Mesenchymal stem cell (in vitro differentiated cells and primary cell): ENCODE results near the gene MAPK6.

Source experiments
- DNase-seq: peaks from one replicate; pipeline ENCODE4 v3.0.0-alpha.2; 2013
- H2AFZ ChIP-seq: one replicate; pipeline ENCODE4 v1.6.1; 2013; ENCODE audit warnings: low read depth, mild to moderate bottlenecking, control low read depth, inconsistent platforms, low read length, moderate library complexity
- H2AK5ac ChIP-seq: 2 replicates; pipeline ENCODE4 v1.6.1; 2013; ENCODE audit warnings: low read length, moderate library complexity, mild to moderate bottlenecking, inconsistent platforms; ENCODE audit not compliant: severe bottlenecking
- H2BK120ac ChIP-seq: one replicate; pipeline ENCODE4 v1.6.1; 2013; ENCODE audit warnings: low read depth, mild to moderate bottlenecking, inconsistent platforms, low read length, moderate library complexity
- H2BK12ac ChIP-seq, 2 experiments: one replicate each; pipeline ENCODE4 v1.6.1; 2013; ENCODE audit warnings: inconsistent platforms in 2 of 2, low read length in 2 of 2, mild to moderate bottlenecking in 2 of 2, moderate library complexity in 2 of 2, control low read depth in 1 of 2
- H2BK15ac ChIP-seq: one replicate; pipeline ENCODE4 v1.6.1; 2013; ENCODE audit warnings: mild to moderate bottlenecking, low read depth, inconsistent platforms; ENCODE audit not compliant: poor library complexity, severe bottlenecking
- H2BK5ac ChIP-seq: 2 replicates; pipeline ENCODE4 v1.6.1; 2013; ENCODE audit warnings: low read depth, mild to moderate bottlenecking, low read length, control low read depth, inconsistent platforms; ENCODE audit not compliant: poor library complexity, severe bottlenecking
- H3K14ac ChIP-seq, 2 experiments: one replicate each; pipeline ENCODE4 v1.6.1; 2013; ENCODE audit warnings: inconsistent platforms in 2 of 2, low read length in 2 of 2, control low read depth in 1 of 2, mild to moderate bottlenecking in 1 of 2, moderate library complexity in 1 of 2
- H3K18ac ChIP-seq, 2 experiments: one replicate each; pipeline ENCODE4 v1.6.1; 2013; ENCODE audit warnings: inconsistent platforms in 2 of 2, low read length in 2 of 2, control low read depth in 1 of 2, low read depth in 1 of 2, mild to moderate bottlenecking in 1 of 2
- H3K23ac ChIP-seq, 2 experiments: one replicate each; pipeline ENCODE4 v1.6.1; 2013; ENCODE audit warnings: inconsistent platforms in 2 of 2, low read length in 2 of 2, mild to moderate bottlenecking in 2 of 2, moderate library complexity in 2 of 2, control low read depth in 1 of 2
- H3K27ac ChIP-seq: 2 replicates; pipeline ENCODE4 v1.5.1; 2013; ENCODE audit warnings: mild to moderate bottlenecking, moderate library complexity, low read length, control low read depth, inconsistent platforms; ENCODE audit not compliant: poor library complexity, severe bottlenecking
- H3K27me3 ChIP-seq, 2 experiments: 2 replicates each; pipeline versions ENCODE4 v1.6.1 to v1.7.0; 2013; ENCODE audit warnings: low read length in 2 of 2, mild to moderate bottlenecking in 2 of 2, moderate library complexity in 2 of 2, control low read depth in 1 of 2, inconsistent platforms in 1 of 2; ENCODE audit not compliant: control insufficient read depth in 1 of 2, insufficient read depth in 1 of 2
- H3K36me3 ChIP-seq, 2 experiments: 2 replicates each; pipeline versions ENCODE4 v1.6.1 to v1.7.0; 2013; ENCODE audit warnings: low read length in 2 of 2, control low read depth in 1 of 2, inconsistent platforms in 1 of 2, low read depth in 1 of 2, mild to moderate bottlenecking in 1 of 2; ENCODE audit not compliant: insufficient read depth in 2 of 2, control insufficient read depth in 1 of 2
- H3K4ac ChIP-seq, 2 experiments: one replicate each; pipeline ENCODE4 v1.6.1; 2013; ENCODE audit warnings: inconsistent platforms in 2 of 2, low read length in 2 of 2, mild to moderate bottlenecking in 2 of 2, moderate library complexity in 2 of 2, control low read depth in 1 of 2, low read depth in 1 of 2
- H3K4me1 ChIP-seq: 2 replicates; pipeline ENCODE4 v1.6.1; 2013; ENCODE audit warnings: low read depth, low read length, control low read depth; ENCODE audit not compliant: control insufficient read depth, insufficient read depth
- H3K4me2 ChIP-seq: 2 replicates; pipeline ENCODE4 v1.6.1; 2013; ENCODE audit warnings: low read length, mild to moderate bottlenecking, inconsistent platforms; ENCODE audit not compliant: poor library complexity, severe bottlenecking
- H3K4me3 ChIP-seq, 2 experiments: 2 replicates each; pipeline versions ENCODE4 v1.5.1 to v1.7.0; 2013; ENCODE audit warnings: low read length in 2 of 2, mild to moderate bottlenecking in 2 of 2, control low read depth in 1 of 2, low read depth in 1 of 2; ENCODE audit not compliant: insufficient read depth in 1 of 2
- H3K79me1 ChIP-seq: replicated peaks from 2 replicates; pipeline ENCODE4 v1.6.1; 2013; ENCODE audit warnings: mild to moderate bottlenecking, control low read depth, low read length, inconsistent platforms; ENCODE audit not compliant: poor library complexity, severe bottlenecking
- H3K9ac ChIP-seq: 2 replicates; pipeline ENCODE4 v1.7.0; 2013; ENCODE audit warnings: mild to moderate bottlenecking, low read length, moderate library complexity
- H3K9me3 ChIP-seq: 2 replicates; pipeline ENCODE4 v1.7.0; 2013; ENCODE audit warnings: mild to moderate bottlenecking, low read length; ENCODE audit not compliant: control insufficient read depth
- H4K8ac ChIP-seq: one replicate; pipeline ENCODE4 v1.6.1; 2013; ENCODE audit warnings: inconsistent platforms, mild to moderate bottlenecking, low read length, moderate library complexity
- H4K91ac ChIP-seq: one replicate; pipeline ENCODE4 v1.6.1; 2013; ENCODE audit warnings: mild to moderate bottlenecking, low read length, inconsistent platforms
- WGBS: methylation state at CpG from one replicate; pipeline ENCODE4 v1.1.7; 2013; ENCODE audit warnings: mixed read lengths; 5-methylcytosine and 5-hydroxymethylcytosine counted together

The MAPK6 gene

GRCh38 chr15:52102463-52102862 is 83.4 kb downstream of the MAPK6 start:
- Histone ChIP-seq H3K27ac (peak overlapping the region; percentile 36), H3K9me3 (no peaks in the 10 kb centered on the region), H3K79me1 (no peaks in the 10 kb centered on the region), H3K9ac (peak overlapping the region; percentile 84), H2AFZ (no peak overlapping the region), H3K27me3 (no peaks in the 10 kb centered on the region), H3K18ac (peak overlapping the region in 1 of 2 experiments; percentile 30), H4K91ac (no peak overlapping the region), H2BK5ac (no peak overlapping the region), H3K36me3 (no peaks in the 10 kb centered on the region), H3K4me3 (no peak overlapping the region), H2BK12ac (peak overlapping the region; percentile 57 to 71), H3K4me1 (peaks cover 24% of the 10 kb centered on the region), H2AK5ac (peak overlapping the region; percentile 60), H3K14ac (no peak overlapping the region), H3K4ac (peak overlapping the region in 1 of 2 experiments; percentile 19), H2BK120ac (peak overlapping the region; percentile 71), H2BK15ac (no peak overlapping the region), H3K23ac (no peak overlapping the region), H4K8ac (no peak overlapping the region), H3K4me2 (no peak overlapping the region)
- 52% methylated on average over 2 of the region's 2 CpGs for WGBS
- peak; percentile 94 for DNase-seq

- Histone ChIP-seq H3K36me3 (no peaks in the 10 kb centered on the region), H4K8ac (peak overlapping the region; percentile 61), H3K4ac (peak overlapping the region; percentile 22 to 24), H3K23ac (no peak overlapping the region), H3K4me1 (peaks cover 24% of the 10 kb centered on the region), H3K18ac (peak overlapping the region; percentile 65 to 85), H3K4me3 (no peak overlapping the region), H3K14ac (no peak overlapping the region), H3K27ac (peak overlapping the region; percentile 85), H4K91ac (no peak overlapping the region), H2BK5ac (no peak overlapping the region), H3K79me1 (no peaks in the 10 kb centered on the region), H2BK120ac (peak overlapping the region; percentile 11), H2BK12ac (peak overlapping the region; percentile 49 to 58), H3K27me3 (no peaks in the 10 kb centered on the region), H2AK5ac (no peak overlapping the region), H3K9me3 (no peaks in the 10 kb centered on the region), H2AFZ (no peak overlapping the region), H3K4me2 (no peak overlapping the region), H3K9ac (peak overlapping the region; percentile 84), H2BK15ac (no peak overlapping the region)
- WGBS = 62% methylated on average over 5 of the region's 5 CpGs
- peak; percentile 95 for DNase-seq
These were observed 84.5 kb downstream of the MAPK6 start for GRCh38 chr15:52103217-52104207.

- 98% methylated on average over 4 of the region's 5 CpGs for WGBS
- peak overlapping the region; percentile 44 to 58 for H3K18ac ChIP-seq
- peak overlapping the region; percentile 9 to 86 for H2BK12ac ChIP-seq
- peak overlapping the region in 1 of 2 experiments; percentile 29 for H3K4ac ChIP-seq
- H2AK5ac ChIP-seq = peak overlapping the region; percentile 40
- no peak for DNase-seq
- no peaks in the 10 kb centered on the region for H3K9me3 ChIP-seq
- no peak overlapping the region for H3K4me2 ChIP-seq
- H3K4me3 ChIP-seq = no peak overlapping the region
- no peak overlapping the region for H2BK5ac ChIP-seq
- peak overlapping the region; percentile 25 for H4K91ac ChIP-seq
- H3K27ac ChIP-seq = no peak overlapping the region
- H2BK120ac ChIP-seq = no peak overlapping the region
- H3K9ac ChIP-seq = no peak overlapping the region
- H3K27me3 ChIP-seq = peaks cover 0 to 2% of the 10 kb centered on the region in 2 experiments
- H3K4me1 ChIP-seq = peaks cover 24% of the 10 kb centered on the region
- no peak overlapping the region for H2BK15ac ChIP-seq
- no peak overlapping the region for H3K23ac ChIP-seq
- H3K14ac ChIP-seq = no peak overlapping the region
- H3K36me3 ChIP-seq = no peaks in the 10 kb centered on the region
- peak overlapping the region; percentile 5 for H4K8ac ChIP-seq
- no peak overlapping the region for H2AFZ ChIP-seq
- H3K79me1 ChIP-seq = no peaks in the 10 kb centered on the region
These were observed 85.5 kb downstream of the MAPK6 start for GRCh38 chr15:52104532-52105004.

GRCh38 chr15:52105846-52106245 is 86.8 kb downstream of the MAPK6 start:
- Histone ChIP-seq H3K23ac (no peak overlapping the region), H2AFZ (no peak overlapping the region), H3K36me3 (no peaks in the 10 kb centered on the region), H3K27ac (no peak overlapping the region), H2BK5ac (no peak overlapping the region), H3K14ac (no peak overlapping the region), H2BK15ac (no peak overlapping the region), H2BK12ac (no peak overlapping the region), H3K4me2 (no peak overlapping the region), H3K18ac (no peak overlapping the region), H3K9me3 (no peaks in the 10 kb centered on the region), H4K8ac (no peak overlapping the region), H2AK5ac (no peak overlapping the region), H3K79me1 (no peaks in the 10 kb centered on the region), H3K27me3 (peaks cover 0 to 6% of the 10 kb centered on the region in 2 experiments), H2BK120ac (no peak overlapping the region), H3K9ac (no peak overlapping the region), H3K4ac (no peak overlapping the region), H4K91ac (no peak overlapping the region), H3K4me1 (peaks cover 20% of the 10 kb centered on the region), H3K4me3 (no peak overlapping the region)
- DNase-seq = no peak
- WGBS = 97% methylated on average over 2 of the region's 2 CpGs
